GM13977 (cell line): ENCODE results near the gene TIMM8B.
"Not testable (repeated sequence)": the region's sequence is repeated elsewhere in the genome, so short reads cannot be mapped to it uniquely, and the experiment has no call there.

ENCODE experiments used
- DNase-seq: peaks from one replicate; pipeline ENCODE4 v3.0.0; 2012; ENCODE audit warnings: low spot score
- in situ Hi-C: fragments of 300-500 bp; cut with MboI; formaldehyde crosslinking; loops from one replicate; pipeline ENCODE4 v1.12.0; 2022; ENCODE audit warnings: low sequenced_read_pairs, low pct_unique_long_range_greater_than_20kb, mixed read lengths, inconsistent platforms; ENCODE audit not compliant: unreplicated experiment
- TF ChIP-seq, protein P1 (sequence below): IDR thresholded peaks from 2 replicates; pipeline ENCODE4 v1.5.1; 2012; ENCODE audit warnings: mild to moderate bottlenecking, control low read depth; ENCODE audit not compliant: insufficient read depth; ENCODE audit errors: extremely low read depth, missing control alignments

TIMM8B gene

DNA sequence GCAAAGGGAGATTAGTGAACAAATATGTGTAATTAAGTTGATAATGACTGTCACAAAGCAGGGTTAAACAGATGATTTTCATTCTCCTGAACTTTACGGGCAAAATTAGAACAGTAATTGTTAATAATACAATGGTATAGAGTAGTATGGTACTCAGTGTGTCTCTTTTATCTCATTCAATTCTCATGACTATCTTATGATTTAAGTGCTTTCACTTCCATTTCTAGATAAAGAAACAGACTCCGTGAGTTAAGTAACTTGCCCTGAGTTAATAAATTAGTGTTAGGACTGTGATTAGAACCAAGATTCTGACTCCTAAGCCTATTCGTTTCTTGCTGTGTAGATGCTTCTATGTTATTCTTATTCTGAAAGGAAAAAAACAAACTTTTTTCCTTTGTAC lies 34.8 kb downstream of the TIMM8B start:
- TF ChIP-seq, protein P1, sequence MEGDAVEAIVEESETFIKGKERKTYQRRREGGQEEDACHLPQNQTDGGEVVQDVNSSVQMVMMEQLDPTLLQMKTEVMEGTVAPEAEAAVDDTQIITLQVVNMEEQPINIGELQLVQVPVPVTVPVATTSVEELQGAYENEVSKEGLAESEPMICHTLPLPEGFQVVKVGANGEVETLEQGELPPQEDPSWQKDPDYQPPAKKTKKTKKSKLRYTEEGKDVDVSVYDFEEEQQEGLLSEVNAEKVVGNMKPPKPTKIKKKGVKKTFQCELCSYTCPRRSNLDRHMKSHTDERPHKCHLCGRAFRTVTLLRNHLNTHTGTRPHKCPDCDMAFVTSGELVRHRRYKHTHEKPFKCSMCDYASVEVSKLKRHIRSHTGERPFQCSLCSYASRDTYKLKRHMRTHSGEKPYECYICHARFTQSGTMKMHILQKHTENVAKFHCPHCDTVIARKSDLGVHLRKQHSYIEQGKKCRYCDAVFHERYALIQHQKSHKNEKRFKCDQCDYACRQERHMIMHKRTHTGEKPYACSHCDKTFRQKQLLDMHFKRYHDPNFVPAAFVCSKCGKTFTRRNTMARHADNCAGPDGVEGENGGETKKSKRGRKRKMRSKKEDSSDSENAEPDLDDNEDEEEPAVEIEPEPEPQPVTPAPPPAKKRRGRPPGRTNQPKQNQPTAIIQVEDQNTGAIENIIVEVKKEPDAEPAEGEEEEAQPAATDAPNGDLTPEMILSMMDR = no peak
- peak; percentile 27 for DNase-seq
- in situ Hi-C loops = no loop called here

GRCh38 chr11:112050721-112051120 lies 35.8 kb downstream of the TIMM8B start:
- TF ChIP-seq, protein P1 = no peak
- in situ Hi-C loops = no loop called here

GRCh38 chr11:112049777-112050176 lies 36.8 kb downstream of the TIMM8B start:
- DNase-seq = no peak

More at GRCh38 chr11:112050721-112051120, 35.8 kb downstream of the TIMM8B start:
- DNase-seq = peak; percentile 38

DNA sequence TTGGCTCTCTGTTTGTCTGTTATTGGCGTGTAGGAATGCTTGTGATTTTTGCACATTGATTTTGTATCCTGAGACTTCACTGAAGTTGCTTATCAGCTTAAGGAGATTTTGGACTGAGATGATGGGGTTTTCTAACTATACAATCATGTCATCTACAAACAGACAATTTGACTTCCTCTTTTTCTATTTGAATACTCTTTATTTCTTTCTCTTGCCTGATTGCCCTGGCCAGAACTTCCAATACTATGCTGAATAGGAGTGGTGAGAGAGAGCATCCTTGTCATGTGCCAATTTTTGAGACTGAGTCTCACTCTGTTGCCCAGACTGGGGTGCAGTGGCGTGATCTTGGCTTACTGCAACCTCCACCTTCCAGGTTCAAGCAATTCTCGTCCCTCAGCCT lies 38.3 kb downstream of the TIMM8B start:
- DNase-seq, in situ Hi-C loops: not testable (repeated sequence)

More at GRCh38 chr11:112049777-112050176, 36.8 kb downstream of the TIMM8B start:
- in situ Hi-C loops = no loop called here
- TF ChIP-seq, protein P1 = no peak

- DNase-seq, in situ Hi-C loops: not testable (repeated sequence)
Observed at GRCh38 chr11:112046647-112047046, 39.9 kb downstream of the TIMM8B start.

- in situ Hi-C loops = no loop called here
- TF ChIP-seq, protein P1 = no peak
- no peak for DNase-seq
Observed at GRCh38 chr11:112044961-112045360, 41.6 kb downstream of the TIMM8B start.

DNA sequence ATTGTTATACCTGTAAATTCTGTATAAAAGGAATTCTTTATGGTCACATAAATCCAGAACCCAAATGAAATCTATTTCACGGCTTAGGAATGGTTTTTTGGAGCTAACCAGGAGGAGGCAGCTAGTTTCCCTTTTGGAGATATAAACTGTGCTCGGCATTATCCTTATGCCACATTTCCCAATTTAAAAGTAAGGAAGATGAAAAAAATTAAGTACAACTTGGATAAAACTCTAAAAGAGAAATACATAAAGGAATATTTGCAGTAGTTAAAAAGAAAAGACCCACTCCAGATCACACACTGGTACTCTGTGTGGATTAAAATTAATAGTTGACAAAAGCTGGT lies 43.6 kb downstream of the TIMM8B start:
- no peak for DNase-seq
- in situ Hi-C loops = no loop called here
- TF ChIP-seq, protein P1 = no peak
